ENCODE data around the gene ATXN2L. TPM values are rescaled to one million over a fixed set of nuclear protein-coding genes. Genes with fewer than 3 reads are reported as not detected.
A peak's percentile ranks its signal among the peaks of the same experiment; 100 is the strongest.

ATXN2L gene
- total and polyA plus RNA-seq, 2 donors from 2014 or later: 43.2 to 102 TPM

GRCh38 chr16:28859326-28859725 lies 36.5 kb downstream of the ATXN2L start:
- FAIRE-seq: no peak
- no peak for TF ChIP-seq CTCF (IDR thresholded peaks at IDR 0.05; ENCODE audit: borderline replicate concordance, extremely low read depth, insufficient read depth)

GRCh38 chr16:28863929-28864793 lies 41.4 kb downstream of the ATXN2L start:
- intact Hi-C loops (cut with DNase I): no loop called here
- H3K27me3 ChIP-seq (ENCODE audit: control insufficient read depth, insufficient read depth, low read length): no peaks in the 10 kb centered on the region
- H3K27ac ChIP-seq (ENCODE audit: low read depth in 2 of 2, low read length in 2 of 2): peak overlapping the region; percentile 93 to 97
- H3K36me3 ChIP-seq (ENCODE audit: control insufficient read depth in 2 of 3, insufficient read depth in 3 of 3, low read length in 3 of 3): peaks cover 0 to 11% (median 3%) of the 10 kb centered on the region in 3 donors
- peaks cover 0 to 15% (median 5%) of the 10 kb centered on the region in 3 donors for H3K4me1 ChIP-seq (ENCODE audit: control insufficient read depth in 2 of 3, insufficient read depth in 2 of 3, low read depth in 1 of 3, low read length in 3 of 3)
- H3K4me3 ChIP-seq (ENCODE audit: low read length in 3 of 3): peak overlapping the region; percentile 64 to 98 (median 95)
- FAIRE-seq (no peak), DNase-seq (peak in 1 of 5 donors; percentile 36)
- no peak for TF ChIP-seq CTCF (IDR thresholded peaks at IDR 0.05; ENCODE audit: borderline replicate concordance, extremely low read depth, insufficient read depth)
- H3K9ac ChIP-seq (ENCODE audit: low read length in 3 of 3): peak overlapping the region; percentile 44 to 99 (median 73)
- H3K9me3 ChIP-seq (ENCODE audit: control insufficient read depth in 2 of 3, insufficient read depth in 1 of 3, low read length in 3 of 3): no peaks in the 10 kb centered on the region

More at GRCh38 chr16:28859326-28859725, 36.5 kb downstream of the ATXN2L start:
- Histone ChIP-seq H3K4me3 (ENCODE audit: low read length in 3 of 3) (no peak overlapping the region), H3K4me1 (ENCODE audit: control insufficient read depth in 2 of 3, insufficient read depth in 2 of 3, low read depth in 1 of 3, low read length in 3 of 3) (peaks cover 0 to 4% (median 0%) of the 10 kb centered on the region in 3 donors), H3K9ac (ENCODE audit: low read length in 3 of 3) (no peak overlapping the region), H3K27ac (ENCODE audit: low read depth in 2 of 2, low read length in 2 of 2) (no peak overlapping the region), H3K9me3 (ENCODE audit: control insufficient read depth in 2 of 3, insufficient read depth in 1 of 3, low read length in 3 of 3) (no peaks in the 10 kb centered on the region), H3K36me3 (ENCODE audit: control insufficient read depth in 2 of 3, insufficient read depth in 3 of 3, low read length in 3 of 3) (no peaks in the 10 kb centered on the region), H3K27me3 (ENCODE audit: control insufficient read depth, insufficient read depth, low read length) (no peaks in the 10 kb centered on the region)
- intact Hi-C loops (cut with DNase I): no loop called here
- DNase-seq: no peak

GRCh38 chr16:28865001-28865688 lies 42.3 kb downstream of the ATXN2L start:
- Histone ChIP-seq H3K27ac (ENCODE audit: low read depth in 2 of 2, low read length in 2 of 2) (no peak overlapping the region), H3K27me3 (ENCODE audit: control insufficient read depth, insufficient read depth, low read length) (no peaks in the 10 kb centered on the region), H3K36me3 (ENCODE audit: control insufficient read depth in 2 of 3, insufficient read depth in 3 of 3, low read length in 3 of 3) (peaks cover 4 to 20% (median 13%) of the 10 kb centered on the region in 3 donors), H3K4me1 (ENCODE audit: control insufficient read depth in 2 of 3, insufficient read depth in 2 of 3, low read depth in 1 of 3, low read length in 3 of 3) (peaks cover 0 to 15% (median 5%) of the 10 kb centered on the region in 3 donors), H3K4me3 (ENCODE audit: low read length in 3 of 3) (peak overlapping the region in 1 of 3 donors; percentile 98), H3K9me3 (ENCODE audit: control insufficient read depth in 2 of 3, insufficient read depth in 1 of 3, low read length in 3 of 3) (no peaks in the 10 kb centered on the region), H3K9ac (ENCODE audit: low read length in 3 of 3) (no peak overlapping the region)
- FAIRE-seq (no peak), DNase-seq (no peak)
- intact Hi-C loops (cut with DNase I): no loop called here
- no peak for TF ChIP-seq CTCF (IDR thresholded peaks at IDR 0.05; ENCODE audit: borderline replicate concordance, extremely low read depth, insufficient read depth)

All from kidney (tissue), 14 donors.